Natural killer cell (primary cell): ENCODE measurements around the gene LAMTOR1. TPM values are rescaled to one million over a fixed set of nuclear protein-coding genes. Genes with fewer than 3 reads are reported as not detected.
A peak's percentile ranks its signal among the peaks of the same experiment; 100 is the strongest.

ENCODE experiments used
- ATAC-seq, 3 donors: fragments of 150-1000 bp in 2 of 3; fragments of 200-7000 bp in 1 of 3; cut with Tn5 transposase; 1 replicate in 1 of 3; 2 replicates in 2 of 3; pipeline ENCODE4 v1.10.0; 2021; ENCODE audit warnings: mild to moderate bottlenecking in 2 of 3, moderate library complexity in 2 of 3
- DNase-seq, 2 donors: peaks; one replicate each; pipeline versions ENCODE4 v3.0.0 to v3.0.0-alpha.2; 2013 to 2021; ENCODE audit warnings: mixed read lengths in 1 of 2
- H3K27ac ChIP-seq: one replicate; pipeline ENCODE4 v1.5.1; 2013; ENCODE audit warnings: mild to moderate bottlenecking, low read length
- H3K27me3 ChIP-seq: one replicate; pipeline ENCODE4 v1.6.1; 2013; ENCODE audit warnings: low read length; ENCODE audit not compliant: control insufficient read depth, insufficient read depth
- H3K36me3 ChIP-seq: one replicate; pipeline ENCODE4 v1.6.1; 2013; ENCODE audit warnings: low read length; ENCODE audit not compliant: control insufficient read depth, insufficient read depth
- H3K4me1 ChIP-seq: one replicate; pipeline ENCODE4 v1.6.1; 2013; ENCODE audit warnings: low read length; ENCODE audit not compliant: control insufficient read depth, insufficient read depth
- H3K4me3 ChIP-seq: one replicate; pipeline ENCODE4 v1.5.1; 2013; ENCODE audit warnings: low read length
- H3K9me3 ChIP-seq: one replicate; pipeline ENCODE4 v1.6.1; 2013; ENCODE audit warnings: low read length; ENCODE audit not compliant: control insufficient read depth, insufficient read depth
- H3K27ac Mint-ChIP-seq, 2 donors: one replicate each; pipeline ENCODE4 v1.8.0; 2022; ENCODE audit warnings: mild to moderate bottlenecking in 2 of 2, mixed read lengths in 2 of 2, moderate library complexity in 1 of 2
- H3K27me3 Mint-ChIP-seq, 2 donors: one replicate each; pipeline ENCODE4 v1.8.0; 2022; ENCODE audit warnings: low read depth in 2 of 2, mixed read lengths in 2 of 2
- H3K36me3 Mint-ChIP-seq: one replicate; pipeline ENCODE4 v1.8.0; 2022; ENCODE audit warnings: mixed read lengths
- H3K4me1 Mint-ChIP-seq, 2 donors: one replicate each; pipeline ENCODE4 v1.8.0; 2022; ENCODE audit warnings: mixed read lengths in 2 of 2
- H3K4me3 Mint-ChIP-seq: one replicate; pipeline ENCODE4 v1.8.0; 2022; ENCODE audit warnings: mild to moderate bottlenecking, moderate library complexity, mixed read lengths
- H3K9me3 Mint-ChIP-seq, 2 donors: one replicate each; pipeline ENCODE4 v1.8.0; 2022; ENCODE audit warnings: mixed read lengths in 2 of 2
- WGBS: methylation state at CpG from one replicate; pipeline ENCODE4 v1.1.7; 2013; ENCODE audit warnings: missing lambda C conversion rate; ENCODE audit not compliant: insufficient coverage; 5-methylcytosine and 5-hydroxymethylcytosine counted together
- intact Hi-C: fragments of 100-400 bp; cut with micrococcal nuclease; formaldehyde crosslinking; loops from one replicate; pipeline ENCODE4 v1.14.2; 2022
- total RNA-seq, 4 donors: library from RNA; stranded (reverse); fragments of 120-200 nt in 1 of 4; gene quantifications; one replicate each; pipeline versions ENCODE4 v1.2.3 to v1.2.4, GENCODE V29; 2013 to 2022
- TF ChIP-seq, protein P1 (sequence below): fragments of 200-600 bp; IDR thresholded peaks from one replicate; pipeline ENCODE4 v1.8.0; 2022; ENCODE audit warnings: antibody characterized with exemption

Gene LAMTOR1
- total RNA-seq, 3 donors from 2014 or later (not counting 1 experiment from before 2014, with no cell fraction given) = 55.5 to 62.9 (median 56.2) TPM

DNA sequence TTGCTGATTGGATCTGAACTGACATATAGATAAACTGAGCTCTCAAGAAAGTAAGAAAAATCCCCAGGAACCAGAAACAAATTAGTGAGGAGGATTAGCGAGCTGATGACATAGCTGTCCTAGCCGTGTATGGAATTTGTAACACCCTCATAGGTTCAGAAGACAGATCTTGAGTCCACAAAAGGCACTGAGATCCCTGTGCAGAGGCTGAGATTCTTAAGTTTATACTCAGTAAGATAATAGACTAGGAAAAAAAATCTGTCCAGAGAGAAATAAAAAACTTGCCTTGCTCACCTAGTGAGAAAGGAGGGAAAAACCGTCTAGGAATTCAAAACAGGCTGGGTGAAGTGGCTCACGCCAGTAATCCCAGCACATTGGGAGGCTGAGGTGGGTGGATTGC lies 27.3 kb downstream of the LAMTOR1 start:
- ATAC-seq = no peak
- Histone ChIP-seq H3K27me3 (no peaks in the 10 kb centered on the region), H3K27ac (no peak overlapping the region), H3K4me3 (no peak overlapping the region), H3K36me3 (no peaks in the 10 kb centered on the region), H3K9me3 (no peaks in the 10 kb centered on the region), H3K4me1 (peaks cover 24% of the 10 kb centered on the region)
- 97% methylated on average over 4 of the region's 4 CpGs for WGBS
- no peaks in the 10 kb centered on the region for H3K27me3 Mint-ChIP-seq
- TF ChIP-seq, protein P1, sequence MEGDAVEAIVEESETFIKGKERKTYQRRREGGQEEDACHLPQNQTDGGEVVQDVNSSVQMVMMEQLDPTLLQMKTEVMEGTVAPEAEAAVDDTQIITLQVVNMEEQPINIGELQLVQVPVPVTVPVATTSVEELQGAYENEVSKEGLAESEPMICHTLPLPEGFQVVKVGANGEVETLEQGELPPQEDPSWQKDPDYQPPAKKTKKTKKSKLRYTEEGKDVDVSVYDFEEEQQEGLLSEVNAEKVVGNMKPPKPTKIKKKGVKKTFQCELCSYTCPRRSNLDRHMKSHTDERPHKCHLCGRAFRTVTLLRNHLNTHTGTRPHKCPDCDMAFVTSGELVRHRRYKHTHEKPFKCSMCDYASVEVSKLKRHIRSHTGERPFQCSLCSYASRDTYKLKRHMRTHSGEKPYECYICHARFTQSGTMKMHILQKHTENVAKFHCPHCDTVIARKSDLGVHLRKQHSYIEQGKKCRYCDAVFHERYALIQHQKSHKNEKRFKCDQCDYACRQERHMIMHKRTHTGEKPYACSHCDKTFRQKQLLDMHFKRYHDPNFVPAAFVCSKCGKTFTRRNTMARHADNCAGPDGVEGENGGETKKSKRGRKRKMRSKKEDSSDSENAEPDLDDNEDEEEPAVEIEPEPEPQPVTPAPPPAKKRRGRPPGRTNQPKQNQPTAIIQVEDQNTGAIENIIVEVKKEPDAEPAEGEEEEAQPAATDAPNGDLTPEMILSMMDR = no peak
- DNase-seq = no peak
- peak overlapping the region in 1 of 2 donors; percentile 31 for H3K27ac Mint-ChIP-seq
- no peak overlapping the region for H3K4me3 Mint-ChIP-seq
- intact Hi-C loops = no loop called here
- H3K4me1 Mint-ChIP-seq = peaks cover 45 to 48% of the 10 kb centered on the region in 2 donors
- H3K9me3 Mint-ChIP-seq = no peaks in the 10 kb centered on the region
- H3K36me3 Mint-ChIP-seq = no peaks in the 10 kb centered on the region

DNA sequence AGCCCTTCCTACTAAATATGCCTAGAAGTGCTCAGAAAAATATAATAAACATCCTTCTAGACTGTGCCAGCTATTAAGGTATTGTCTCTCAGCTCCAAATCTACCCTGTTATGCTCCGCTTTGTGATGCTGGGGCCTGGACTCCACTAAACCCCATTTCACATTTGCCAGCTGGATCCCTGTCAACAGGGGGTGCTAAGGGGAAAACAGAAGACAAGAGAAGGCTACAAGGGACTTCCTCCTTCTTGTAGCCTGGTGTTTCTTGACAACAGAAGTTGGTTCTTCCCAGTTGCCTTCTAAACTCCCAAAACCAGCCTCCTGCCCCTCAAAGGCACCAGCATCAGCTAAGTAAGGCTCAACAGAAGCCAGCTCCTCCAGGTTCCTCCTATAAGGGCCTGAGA lies 28.0 kb downstream of the LAMTOR1 start:
- no peak overlapping the region for H3K4me3 Mint-ChIP-seq
- H3K27me3 Mint-ChIP-seq = no peaks in the 10 kb centered on the region
- peak in 1 of 2 donors; percentile 36 for DNase-seq
- no peak for ATAC-seq
- H3K4me1 ChIP-seq = peaks cover 28% of the 10 kb centered on the region
- no peaks in the 10 kb centered on the region for H3K27me3 ChIP-seq
- WGBS = 100% methylated on average over 1 of the region's 1 CpG
- H3K27ac Mint-ChIP-seq = no peak overlapping the region
- no peaks in the 10 kb centered on the region for H3K36me3 Mint-ChIP-seq
- no peak overlapping the region for H3K27ac ChIP-seq
- H3K4me1 Mint-ChIP-seq = peaks cover 45 to 48% of the 10 kb centered on the region in 2 donors
- TF ChIP-seq, protein P1 = no peak
- H3K36me3 ChIP-seq = no peaks in the 10 kb centered on the region
- no peaks in the 10 kb centered on the region for H3K9me3 Mint-ChIP-seq
- H3K9me3 ChIP-seq = no peaks in the 10 kb centered on the region
- intact Hi-C loops = no loop called here
- H3K4me3 ChIP-seq = no peak overlapping the region

DNA sequence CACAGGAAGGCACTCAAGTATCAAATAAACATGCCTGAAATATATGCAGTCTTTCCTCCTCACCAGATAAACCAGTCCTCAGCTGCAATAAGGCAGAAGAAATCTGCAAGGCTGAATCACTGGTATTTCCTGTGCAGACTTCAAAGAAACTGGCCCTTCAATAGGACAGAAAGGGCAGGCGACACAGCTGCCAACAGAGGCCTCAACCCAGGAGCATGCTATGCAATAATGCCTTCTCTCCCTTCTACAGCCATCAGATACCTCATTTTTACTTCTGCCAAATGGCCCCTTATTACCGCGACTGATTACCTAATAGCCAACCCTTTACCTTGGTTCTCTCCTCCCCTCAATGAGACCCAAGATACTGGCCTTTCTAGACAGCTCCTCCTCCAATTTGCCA lies 30.7 kb downstream of the LAMTOR1 start:
- H3K4me1 Mint-ChIP-seq = peaks cover 60 to 61% of the 10 kb centered on the region in 2 donors
- Histone ChIP-seq H3K27me3 (no peaks in the 10 kb centered on the region), H3K4me1 (peaks cover 34% of the 10 kb centered on the region), H3K4me3 (no peak overlapping the region), H3K9me3 (no peaks in the 10 kb centered on the region), H3K36me3 (peaks cover 2% of the 10 kb centered on the region), H3K27ac (peak overlapping the region; percentile 2)
- TF ChIP-seq, protein P1 = no peak
- no peaks in the 10 kb centered on the region for H3K36me3 Mint-ChIP-seq
- 73% methylated on average over 3 of the region's 3 CpGs for WGBS
- intact Hi-C loops = no loop called here
- H3K27me3 Mint-ChIP-seq = no peaks in the 10 kb centered on the region
- ATAC-seq (peak; percentile 40 to 58 (median 45)), DNase-seq (no peak)
- H3K9me3 Mint-ChIP-seq = no peaks in the 10 kb centered on the region
- H3K4me3 Mint-ChIP-seq = no peak overlapping the region
- peak overlapping the region; percentile 86 to 96 for H3K27ac Mint-ChIP-seq

DNA sequence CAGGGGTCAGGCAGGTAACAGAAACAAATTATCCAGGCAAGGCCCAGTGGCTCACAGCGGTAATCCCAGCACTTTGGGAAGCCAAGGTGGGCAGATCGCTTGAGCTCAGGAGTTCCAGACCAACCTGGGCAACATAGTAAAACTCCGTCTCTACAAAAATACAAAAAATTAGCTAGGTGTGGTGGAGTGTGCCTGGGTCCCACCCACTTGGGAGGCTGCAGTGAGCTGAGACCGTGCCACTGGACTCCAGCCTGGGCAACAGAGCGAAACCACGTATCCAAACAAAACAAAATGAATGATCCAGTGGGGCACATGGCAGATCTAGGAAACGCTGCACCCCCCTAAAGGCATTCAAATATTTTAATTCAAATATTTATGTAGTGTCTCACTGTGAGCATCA lies 32.6 kb downstream of the LAMTOR1 start:
- Mint-ChIP-seq H3K4me1 (peaks cover 69 to 71% of the 10 kb centered on the region in 2 donors), H3K36me3 (no peaks in the 10 kb centered on the region), H3K27me3 (no peaks in the 10 kb centered on the region), H3K27ac (peak overlapping the region; percentile 86 to 96), H3K9me3 (no peaks in the 10 kb centered on the region), H3K4me3 (peak overlapping the region; percentile 89)
- Histone ChIP-seq H3K27ac (peak overlapping the region; percentile 84), H3K4me1 (peaks cover 34% of the 10 kb centered on the region), H3K4me3 (no peak overlapping the region), H3K9me3 (no peaks in the 10 kb centered on the region), H3K36me3 (peaks cover 2% of the 10 kb centered on the region), H3K27me3 (no peaks in the 10 kb centered on the region)
- ATAC-seq (no peak), DNase-seq (no peak)
- intact Hi-C loops = no loop called here
- WGBS = 95% methylated on average over 7 of the region's 7 CpGs
- TF ChIP-seq, protein P1 = no peak
